NB4 (cell line): ENCODE results near the gene NSMCE1.

Experiments
- POLR2A ChIP-seq: IDR thresholded peaks from 2 replicates; pipeline ENCODE4 v1.6.1; 2011; ENCODE audit warnings: mild to moderate bottlenecking; ENCODE audit not compliant: insufficient read length; ENCODE audit errors: extremely low read depth
- TF ChIP-seq, protein P1 (sequence below): IDR thresholded peaks from one replicate; pipeline ENCODE4 v1.5.1; 2012; ENCODE audit warnings: low read depth, low read length

DNA sequence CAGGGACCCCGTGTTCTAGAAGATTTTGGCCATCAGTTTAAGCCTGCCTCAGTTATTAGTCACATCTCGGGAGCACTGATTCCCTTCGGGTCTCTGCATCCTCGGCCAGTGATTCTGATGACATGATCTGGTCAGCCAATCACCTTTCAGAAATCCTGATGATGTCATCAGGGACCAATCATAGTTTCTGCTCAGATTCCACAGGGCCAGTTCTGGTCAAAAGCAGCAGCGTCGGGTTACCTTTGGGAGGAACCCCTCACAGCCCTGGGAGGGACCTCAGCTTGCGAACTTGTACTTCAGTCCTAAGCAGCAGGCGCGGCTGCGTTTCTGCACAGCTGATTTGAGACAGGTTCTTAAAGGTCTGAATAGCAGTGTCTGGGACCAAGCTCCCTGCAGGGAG, 51.3 kb downstream of the NSMCE1 start:
- TF ChIP-seq, protein P1, sequence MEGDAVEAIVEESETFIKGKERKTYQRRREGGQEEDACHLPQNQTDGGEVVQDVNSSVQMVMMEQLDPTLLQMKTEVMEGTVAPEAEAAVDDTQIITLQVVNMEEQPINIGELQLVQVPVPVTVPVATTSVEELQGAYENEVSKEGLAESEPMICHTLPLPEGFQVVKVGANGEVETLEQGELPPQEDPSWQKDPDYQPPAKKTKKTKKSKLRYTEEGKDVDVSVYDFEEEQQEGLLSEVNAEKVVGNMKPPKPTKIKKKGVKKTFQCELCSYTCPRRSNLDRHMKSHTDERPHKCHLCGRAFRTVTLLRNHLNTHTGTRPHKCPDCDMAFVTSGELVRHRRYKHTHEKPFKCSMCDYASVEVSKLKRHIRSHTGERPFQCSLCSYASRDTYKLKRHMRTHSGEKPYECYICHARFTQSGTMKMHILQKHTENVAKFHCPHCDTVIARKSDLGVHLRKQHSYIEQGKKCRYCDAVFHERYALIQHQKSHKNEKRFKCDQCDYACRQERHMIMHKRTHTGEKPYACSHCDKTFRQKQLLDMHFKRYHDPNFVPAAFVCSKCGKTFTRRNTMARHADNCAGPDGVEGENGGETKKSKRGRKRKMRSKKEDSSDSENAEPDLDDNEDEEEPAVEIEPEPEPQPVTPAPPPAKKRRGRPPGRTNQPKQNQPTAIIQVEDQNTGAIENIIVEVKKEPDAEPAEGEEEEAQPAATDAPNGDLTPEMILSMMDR, result no peak
- TF ChIP-seq POLR2A, result no peak
